ENCODE results near the gene CEP41.

The CEP41 gene

GRCh38 chr7:130385600-130386066, 55.2 kb downstream of the CEP41 start:
- TF ChIP-seq FOXP2 (optimal IDR thresholded peaks at IDR 0.05; ENCODE audit: control extremely low read depth, extremely low read length, insufficient read depth) (no peak), EZH2 (IDR thresholded peaks at IDR 0.05) (no peak), POLR2AphosphoS5 (IDR thresholded peaks at IDR 0.05; ENCODE audit: borderline replicate concordance, low read depth, low read length) (no peak)
- H3K36me3 ChIP-seq (ENCODE audit: insufficient read depth, low read length): no peaks in the 10 kb centered on the region
- H3K9ac ChIP-seq (ENCODE audit: insufficient read length): no peak overlapping the region
- no peak for DNase-seq (ENCODE audit: low read depth, low spot score)
- no peak overlapping the region for H3K27ac ChIP-seq
- no peaks in the 10 kb centered on the region for H3K9me3 ChIP-seq (ENCODE audit: low read depth, low read length)
- no peak overlapping the region for H3K4me3 ChIP-seq

GRCh38 chr7:130384841-130385599, 55.8 kb downstream of the CEP41 start:
- H3K27ac ChIP-seq: no peak overlapping the region
- TF ChIP-seq EZH2 (IDR thresholded peaks at IDR 0.05): no peak
- TF ChIP-seq FOXP2 (optimal IDR thresholded peaks at IDR 0.05; ENCODE audit: control extremely low read depth, extremely low read length, insufficient read depth): no peak
- TF ChIP-seq POLR2AphosphoS5 (IDR thresholded peaks at IDR 0.05; ENCODE audit: borderline replicate concordance, low read depth, low read length): no peak
- DNase-seq (ENCODE audit: low read depth, low spot score): no peak
- H3K4me3 ChIP-seq: no peak overlapping the region
- H3K9me3 ChIP-seq (ENCODE audit: low read depth, low read length): no peaks in the 10 kb centered on the region
- no peaks in the 10 kb centered on the region for H3K36me3 ChIP-seq (ENCODE audit: insufficient read depth, low read length)
- H3K9ac ChIP-seq (ENCODE audit: insufficient read length): no peak overlapping the region

- no peak for DNase-seq (ENCODE audit: low read depth, low spot score)
- H3K36me3 ChIP-seq (ENCODE audit: insufficient read depth, low read length): no peaks in the 10 kb centered on the region
- no peak overlapping the region for H3K9ac ChIP-seq (ENCODE audit: insufficient read length)
- H3K27ac ChIP-seq: no peak overlapping the region
- H3K9me3 ChIP-seq (ENCODE audit: low read depth, low read length): no peaks in the 10 kb centered on the region
- H3K4me3 ChIP-seq: no peak overlapping the region
- TF ChIP-seq POLR2AphosphoS5 (IDR thresholded peaks at IDR 0.05; ENCODE audit: borderline replicate concordance, low read depth, low read length): no peak
Measured at GRCh38 chr7:130384371-130384801, 56.4 kb downstream of the CEP41 start.

GRCh38 chr7:130383187-130383980, 57.4 kb downstream of the CEP41 start:
- no peak overlapping the region for H3K9ac ChIP-seq (ENCODE audit: insufficient read length)
- no peaks in the 10 kb centered on the region for H3K9me3 ChIP-seq (ENCODE audit: low read depth, low read length)
- no peak overlapping the region for H3K27ac ChIP-seq
- no peak overlapping the region for H3K4me3 ChIP-seq
- DNase-seq (ENCODE audit: low read depth, low spot score): no peak
- no peaks in the 10 kb centered on the region for H3K36me3 ChIP-seq (ENCODE audit: insufficient read depth, low read length)
- no peak for TF ChIP-seq FOXP2 (optimal IDR thresholded peaks at IDR 0.05; ENCODE audit: control extremely low read depth, extremely low read length, insufficient read depth)
- TF ChIP-seq POLR2AphosphoS5 (IDR thresholded peaks at IDR 0.05; ENCODE audit: borderline replicate concordance, low read depth, low read length): no peak
- no peak for TF ChIP-seq EZH2 (IDR thresholded peaks at IDR 0.05)

- H3K27ac ChIP-seq: no peak overlapping the region
- DNase-seq (ENCODE audit: low read depth, low spot score): no peak
- no peaks in the 10 kb centered on the region for H3K9me3 ChIP-seq (ENCODE audit: low read depth, low read length)
- H3K36me3 ChIP-seq (ENCODE audit: insufficient read depth, low read length): no peaks in the 10 kb centered on the region
- H3K9ac ChIP-seq (ENCODE audit: insufficient read length): no peak overlapping the region
- no peak for TF ChIP-seq EZH2 (IDR thresholded peaks at IDR 0.05)
- TF ChIP-seq POLR2AphosphoS5 (IDR thresholded peaks at IDR 0.05; ENCODE audit: borderline replicate concordance, low read depth, low read length): no peak
- no peak for TF ChIP-seq FOXP2 (optimal IDR thresholded peaks at IDR 0.05; ENCODE audit: control extremely low read depth, extremely low read length, insufficient read depth)
- H3K4me3 ChIP-seq: no peak overlapping the region
Measured at GRCh38 chr7:130381468-130382312, 59.1 kb downstream of the CEP41 start.

- no peak overlapping the region for H3K9ac ChIP-seq (ENCODE audit: insufficient read length)
- TF ChIP-seq EZH2 (IDR thresholded peaks at IDR 0.05): no peak
- no peak for TF ChIP-seq POLR2AphosphoS5 (IDR thresholded peaks at IDR 0.05; ENCODE audit: borderline replicate concordance, low read depth, low read length)
- no peak for TF ChIP-seq FOXP2 (optimal IDR thresholded peaks at IDR 0.05; ENCODE audit: control extremely low read depth, extremely low read length, insufficient read depth)
- no peaks in the 10 kb centered on the region for H3K9me3 ChIP-seq (ENCODE audit: low read depth, low read length)
- H3K36me3 ChIP-seq (ENCODE audit: insufficient read depth, low read length): no peaks in the 10 kb centered on the region
- H3K27ac ChIP-seq: no peak overlapping the region
- no peak for DNase-seq (ENCODE audit: low read depth, low spot score)
- no peak overlapping the region for H3K4me3 ChIP-seq
Measured at GRCh38 chr7:130380861-130381455, 59.9 kb downstream of the CEP41 start.

GRCh38 chr7:130379921-130380860, 60.6 kb downstream of the CEP41 start, which contains the start of gene CPA1:
Gene CPA1, plus strand, starts transcription at chr7:130380494. Its CDS starts 27 bp downstream, at chr7:130380521.
- H3K9me3 ChIP-seq (ENCODE audit: low read depth, low read length): no peaks in the 10 kb centered on the region
- H3K36me3 ChIP-seq (ENCODE audit: insufficient read depth, low read length): no peaks in the 10 kb centered on the region
- no peak within 1 kb of the TSS for H3K4me3 ChIP-seq
- DNase-seq (ENCODE audit: low read depth, low spot score): no peak
- no peak within 1 kb of the TSS for H3K27ac ChIP-seq
- no peak for TF ChIP-seq EZH2 (IDR thresholded peaks at IDR 0.05)
- no peak for TF ChIP-seq POLR2AphosphoS5 (IDR thresholded peaks at IDR 0.05; ENCODE audit: borderline replicate concordance, low read depth, low read length)
- TF ChIP-seq FOXP2 (optimal IDR thresholded peaks at IDR 0.05; ENCODE audit: control extremely low read depth, extremely low read length, insufficient read depth): no peak
- H3K9ac ChIP-seq (ENCODE audit: insufficient read length): no peak within 1 kb of the TSS
